WTC11 (cell line): Measurements from ENCODE around the gene ZCCHC8. TPM values are rescaled to one million over a fixed set of nuclear protein-coding genes. Genes with fewer than 3 reads are reported as not detected.

Source experiments
- ATAC-seq: fragments of 200-7000 bp; cut with Tn5 transposase; 2 replicates; pipeline ENCODE4 v1.10.0; 2021; ENCODE audit warnings: mild to moderate bottlenecking, moderate library complexity
- Bru-seq: library from RNA; stranded (reverse); fragments of 400-500 nt; gene quantifications from one replicate; lab custom pipeline; 2021; lab: Mats Ljungman, UMichigan
- CTCF ChIA-PET: fragments of 300-600 bp; sonication (Branson Sonifier 250); formaldehyde crosslinking; loops from one replicate; lab custom pipeline; 2021; ENCODE audit warnings: antibody characterized with exemption; lab: Charles Lee
- POLR2A ChIA-PET: fragments of 350-600 bp; sonication (Branson Sonifier 250); formaldehyde crosslinking; loops from one replicate; lab custom pipeline; 2021; ENCODE audit warnings: antibody characterized with exemption; lab: Charles Lee
- DNase-seq: peaks from one replicate; pipeline ENCODE4 v3.0.0; 2021; ENCODE audit warnings: low spot score
- H3K27ac Mint-ChIP-seq: 2 replicates; pipeline ENCODE4 v1.8.0; 2021; ENCODE audit warnings: mixed read lengths
- H3K27me3 Mint-ChIP-seq: 2 replicates; pipeline ENCODE4 v1.8.0; 2021; ENCODE audit warnings: low read depth, mild to moderate bottlenecking, moderate library complexity, mixed read lengths
- H3K36me3 Mint-ChIP-seq: 2 replicates; pipeline ENCODE4 v1.8.0; 2021; ENCODE audit warnings: mixed read lengths
- H3K4me1 Mint-ChIP-seq: 2 replicates; pipeline ENCODE4 v1.8.0; 2022; ENCODE audit warnings: mixed read lengths
- H3K4me3 Mint-ChIP-seq: 2 replicates; pipeline ENCODE4 v1.8.0; 2021; ENCODE audit warnings: mild to moderate bottlenecking, moderate library complexity, mixed read lengths
- H3K9me3 Mint-ChIP-seq: 2 replicates; pipeline ENCODE4 v1.8.0; 2021; ENCODE audit warnings: mixed read lengths
- ATF1 ChIP-seq: sonication (generic); formaldehyde crosslinking; IDR thresholded peaks from 2 replicates; pipeline ENCODE4 v1.8.1; 2023; ENCODE audit warnings: mild to moderate bottlenecking, moderate library complexity, missing genetic modification reagents
- CREM ChIP-seq: sonication (generic); formaldehyde crosslinking; IDR thresholded peaks from 2 replicates; pipeline ENCODE4 v1.8.1; 2022; ENCODE audit warnings: mild to moderate bottlenecking, missing genetic modification reagents, moderate library complexity
- FOXK1 ChIP-seq: sonication (generic); formaldehyde crosslinking; IDR thresholded peaks from 2 replicates; pipeline ENCODE4 v1.8.0; 2022; ENCODE audit warnings: mild to moderate bottlenecking, moderate library complexity, missing genetic modification reagents
- GABPB1 ChIP-seq: sonication (generic); formaldehyde crosslinking; IDR thresholded peaks from 2 replicates; pipeline ENCODE4 v1.8.1; 2023; ENCODE audit warnings: mild to moderate bottlenecking, missing genetic modification reagents
- GTF2I ChIP-seq: fragments of 250-450 bp; sonication (Bioruptor Pico); conservative IDR thresholded peaks from 2 replicates; pipeline ENCODE4 v1.4.0; 2021; ENCODE audit warnings: mild to moderate bottlenecking
- IRF2 ChIP-seq: sonication (generic); formaldehyde crosslinking; IDR thresholded peaks from 2 replicates; pipeline ENCODE4 v1.8.0; 2022; ENCODE audit warnings: low read depth, missing genetic modification reagents, borderline replicate concordance
- JUN ChIP-seq: sonication (generic); formaldehyde crosslinking; IDR thresholded peaks from 2 replicates; pipeline ENCODE4 v1.8.0; 2023; ENCODE audit warnings: mild to moderate bottlenecking, missing genetic modification reagents
- KAT7 ChIP-seq: sonication (generic); formaldehyde crosslinking; IDR thresholded peaks from 2 replicates; pipeline ENCODE4 v1.8.1; 2023; ENCODE audit warnings: missing genetic modification reagents, mild to moderate bottlenecking, borderline replicate concordance
- NFYB ChIP-seq: sonication (generic); formaldehyde crosslinking; conservative IDR thresholded peaks from 2 replicates; pipeline ENCODE4 v1.8.0; 2022; ENCODE audit warnings: low read depth, missing genetic modification reagents
- NR2C2 ChIP-seq: sonication (generic); formaldehyde crosslinking; IDR thresholded peaks from 2 replicates; pipeline ENCODE4 v1.8.0; 2022; ENCODE audit warnings: mild to moderate bottlenecking, missing genetic modification reagents
- RELA ChIP-seq: sonication (generic); formaldehyde crosslinking; IDR thresholded peaks from 2 replicates; pipeline ENCODE4 v1.8.1; 2022; ENCODE audit warnings: missing genetic modification reagents, mild to moderate bottlenecking, borderline replicate concordance
- SP1 ChIP-seq: sonication (generic); formaldehyde crosslinking; conservative IDR thresholded peaks from 2 replicates; pipeline ENCODE4 v1.8.1; 2022; ENCODE audit warnings: missing genetic modification reagents
- TEAD4 ChIP-seq: sonication (generic); formaldehyde crosslinking; IDR thresholded peaks from 2 replicates; pipeline ENCODE4 v1.8.0; 2022; ENCODE audit warnings: mild to moderate bottlenecking, missing genetic modification reagents
- ZBTB21 ChIP-seq: sonication (generic); formaldehyde crosslinking; IDR thresholded peaks from 2 replicates; pipeline ENCODE4 v1.8.1; 2023; ENCODE audit warnings: mild to moderate bottlenecking, missing genetic modification reagents, borderline replicate concordance
- ZNF121 ChIP-seq: sonication (generic); formaldehyde crosslinking; IDR thresholded peaks from 2 replicates; pipeline ENCODE4 v1.8.0; 2023; ENCODE audit warnings: missing genetic modification reagents
- ZNF317 ChIP-seq: sonication (generic); formaldehyde crosslinking; IDR thresholded peaks from 2 replicates; pipeline ENCODE4 v1.8.1; 2023; ENCODE audit warnings: low read depth, mild to moderate bottlenecking, moderate library complexity, missing genetic modification reagents, borderline replicate concordance
- long read RNA-seq, 3 experiments: library from RNA in 1 of 3; library from capped mRNA in 1 of 3; library from polyadenylated mRNA in 1 of 3; unstranded in 2 of 3; stranded (forward) in 1 of 3; transcript quantifications; one replicate each; pipeline ENCODE4 v2.0.0, GENCODE V29; 2021
- total RNA-seq: library from RNA; stranded (reverse); gene quantifications from 3 replicates; pipeline ENCODE4 v1.2.3, GENCODE V29; 2021
- TF ChIP-seq, protein P1 (sequence below): sonication (generic); formaldehyde crosslinking; IDR thresholded peaks from 2 replicates; pipeline ENCODE4 v1.8.0; 2022; ENCODE audit warnings: mild to moderate bottlenecking, missing genetic modification reagents
- TF ChIP-seq, protein P2 (sequence below): sonication (generic); formaldehyde crosslinking; IDR thresholded peaks from 2 replicates; pipeline ENCODE4 v1.8.1; 2022; ENCODE audit warnings: low read depth, missing genetic modification reagents, borderline replicate concordance
- TF ChIP-seq, protein P3 (sequence below): fragments of 250-450 bp; sonication (Bioruptor Pico); IDR thresholded peaks from 2 replicates; pipeline ENCODE4 v1.9.0; 2021; ENCODE audit warnings: mild to moderate bottlenecking
- TF ChIP-seq, protein P4 (sequence below): fragments of 250-450 bp; sonication (Bioruptor Pico); IDR thresholded peaks from 2 replicates; pipeline ENCODE4 v1.8.0; 2021; ENCODE audit warnings: mild to moderate bottlenecking
- TF ChIP-seq, protein P5 (sequence below): sonication (generic); formaldehyde crosslinking; IDR thresholded peaks from 2 replicates; pipeline ENCODE4 v1.8.0; 2022; ENCODE audit warnings: mild to moderate bottlenecking, missing genetic modification reagents
- TF ChIP-seq, protein P6 (sequence below): sonication (generic); formaldehyde crosslinking; conservative IDR thresholded peaks from 2 replicates; pipeline ENCODE4 v1.8.1; 2023; ENCODE audit warnings: mild to moderate bottlenecking, low read depth, missing genetic modification reagents, moderate library complexity
- TF ChIP-seq, protein P7 (sequence below): sonication (generic); formaldehyde crosslinking; IDR thresholded peaks from 2 replicates; pipeline ENCODE4 v1.8.1; 2023; ENCODE audit warnings: mild to moderate bottlenecking, moderate library complexity, missing genetic modification reagents

Gene ZCCHC8
- 24.3 to 28.4 TPM (median 25.7 TPM) in 3 replicates for total RNA-seq
- percentile 80 among the genes with signal in this experiment for Bru-seq, nascent RNA
- long read RNA-seq, experiment 1, transcript ZCCHC8-210 (14 exons, 2,955 nt) = major isoform, 52 of 73 reads
- long read RNA-seq, experiment 1, partial matches to known transcripts = 8 of 73 reads
- long read RNA-seq, experiment 1, other reads (novel, unspliced or antisense) = 11 of 73 reads
- long read RNA-seq, experiment 2, transcript ZCCHC8-210 (14 exons, 2,955 nt) = major isoform, 11 of 29 reads
- long read RNA-seq, experiment 2, partial matches to known transcripts = 7 of 29 reads
- long read RNA-seq, experiment 2, other reads (novel, unspliced or antisense) = 9 of 29 reads
- long read RNA-seq, experiment 3, transcript ZCCHC8-210 (14 exons, 2,955 nt) = major isoform, 10 of 14 reads
- long read RNA-seq, experiment 3, partial matches to known transcripts = 3 of 14 reads
- long read RNA-seq, experiment 3, other reads (novel, unspliced or antisense) = 1 of 14 reads

DNA sequence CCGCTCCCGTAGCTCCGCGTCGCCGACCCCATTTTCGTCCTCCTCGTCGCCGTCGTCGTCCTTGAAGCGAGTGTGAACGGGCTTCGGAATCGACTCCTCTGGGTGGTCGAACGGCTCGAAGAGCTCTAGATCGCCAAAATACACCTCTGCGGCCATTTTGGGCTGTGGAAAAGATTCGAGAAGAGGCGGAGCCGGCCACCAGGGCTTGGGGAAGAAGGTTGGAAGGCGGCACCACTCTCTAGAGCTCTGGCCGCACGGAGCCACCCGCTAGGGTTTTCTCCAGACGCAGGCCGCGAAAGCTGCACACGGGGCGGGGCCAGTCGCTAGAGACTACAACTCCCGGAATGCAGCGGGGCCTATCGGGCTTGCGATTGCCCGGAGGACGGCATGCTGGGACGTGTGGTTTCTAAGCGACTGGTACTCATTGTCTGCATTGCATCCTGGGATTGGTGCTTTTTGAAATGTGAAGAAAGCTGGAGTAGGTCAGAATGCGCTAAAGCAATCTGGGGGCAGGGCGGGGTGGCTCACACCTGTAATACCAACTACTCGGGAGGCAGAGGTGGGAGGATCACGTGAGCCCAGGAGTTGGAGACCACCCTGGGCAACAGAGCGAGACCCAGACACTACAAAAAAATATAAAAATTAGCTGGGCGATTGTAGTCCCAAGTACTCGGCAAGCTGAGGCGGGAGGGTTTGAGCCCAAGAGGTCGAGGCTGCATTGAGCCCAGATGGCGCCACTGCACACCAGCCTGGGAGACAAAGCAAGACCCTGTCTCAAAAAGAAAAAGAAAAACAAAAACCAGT is at the start of gene ZCCHC8:
TSS of gene ZCCHC8 (minus strand) at position 248 of the 804 bp plus-strand sequence. CDS start at position 156, 92 bp downstream.
- H3K27ac Mint-ChIP-seq = peak within 1 kb of the TSS; percentile 99
- DNase-seq (peak; percentile 98), ATAC-seq (peak; percentile 94)
- ChIA-PET CTCF (interaction anchor here (0.6 to 2.1 kb wide), 4 partner anchors 29 to 268 kb away, joined by 3 to 18 read pairs (median 6); no protein-coding TSS in a partner anchor), POLR2A (interaction anchor here (0.5 to 2.4 kb wide), 18 partner anchors 10 to 1083 kb away, joined by 3 to 46 read pairs (median 4); partner anchors contain the start of genes CLIP1, DIABLO, KNTC1 and MPHOSPH9)
- no peaks in the 10 kb centered on the region for H3K27me3 Mint-ChIP-seq
- H3K4me3 Mint-ChIP-seq = peak within 1 kb of the TSS; percentile 88
- H3K9me3 Mint-ChIP-seq = no peaks in the 10 kb centered on the region
- peaks cover 23% of the 10 kb centered on the region for H3K36me3 Mint-ChIP-seq
- peaks cover 20% of the 10 kb centered on the region for H3K4me1 Mint-ChIP-seq
- TF ChIP-seq, protein P1, sequence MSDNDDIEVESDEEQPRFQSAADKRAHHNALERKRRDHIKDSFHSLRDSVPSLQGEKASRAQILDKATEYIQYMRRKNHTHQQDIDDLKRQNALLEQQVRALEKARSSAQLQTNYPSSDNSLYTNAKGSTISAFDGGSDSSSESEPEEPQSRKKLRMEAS (CRISPR knock-in tag) = no peak; the same call in 1 of the 2 replicates
- TF ChIP-seq ZNF317 (CRISPR knock-in tag) (0 out of 2 replicates have a peak, but pooled peaks have one; percentile 39), SP1 (CRISPR knock-in tag) (peak; percentile 89), FOXK1 (CRISPR knock-in tag) (no peak), CREM (CRISPR knock-in tag) (peak; percentile 53; the same call in 1 of the 2 replicates), TEAD4 (CRISPR knock-in tag) (peak; percentile 64; the same call in 1 of the 2 replicates), IRF2 (CRISPR knock-in tag) (no peak), GABPB1 (CRISPR knock-in tag) (peak; percentile 83), GTF2I (CRISPR knock-in tag) (peak; percentile 55; the same call in 1 of the 2 replicates), NFYB (CRISPR knock-in tag) (no peak), ZBTB21 (peak; percentile 61; the same call in 1 of the 2 replicates), KAT7 (CRISPR knock-in tag) (0 out of 2 replicates have a peak, but pooled peaks have one; percentile 10), ATF1 (0 out of 2 replicates have a peak, but pooled peaks have one; percentile 34), NR2C2 (CRISPR knock-in tag) (no peak), ZNF121 (CRISPR knock-in tag) (peak; percentile 93), RELA (0 out of 2 replicates have a peak, but pooled peaks have one; percentile 59), JUN (CRISPR knock-in tag) (no peak)
- TF ChIP-seq, protein P2, sequence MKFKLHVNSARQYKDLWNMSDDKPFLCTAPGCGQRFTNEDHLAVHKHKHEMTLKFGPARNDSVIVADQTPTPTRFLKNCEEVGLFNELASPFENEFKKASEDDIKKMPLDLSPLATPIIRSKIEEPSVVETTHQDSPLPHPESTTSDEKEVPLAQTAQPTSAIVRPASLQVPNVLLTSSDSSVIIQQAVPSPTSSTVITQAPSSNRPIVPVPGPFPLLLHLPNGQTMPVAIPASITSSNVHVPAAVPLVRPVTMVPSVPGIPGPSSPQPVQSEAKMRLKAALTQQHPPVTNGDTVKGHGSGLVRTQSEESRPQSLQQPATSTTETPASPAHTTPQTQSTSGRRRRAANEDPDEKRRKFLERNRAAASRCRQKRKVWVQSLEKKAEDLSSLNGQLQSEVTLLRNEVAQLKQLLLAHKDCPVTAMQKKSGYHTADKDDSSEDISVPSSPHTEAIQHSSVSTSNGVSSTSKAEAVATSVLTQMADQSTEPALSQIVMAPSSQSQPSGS = no peak
- TF ChIP-seq, protein P3, sequence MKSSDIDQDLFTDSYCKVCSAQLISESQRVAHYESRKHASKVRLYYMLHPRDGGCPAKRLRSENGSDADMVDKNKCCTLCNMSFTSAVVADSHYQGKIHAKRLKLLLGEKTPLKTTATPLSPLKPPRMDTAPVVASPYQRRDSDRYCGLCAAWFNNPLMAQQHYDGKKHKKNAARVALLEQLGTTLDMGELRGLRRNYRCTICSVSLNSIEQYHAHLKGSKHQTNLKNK (CRISPR knock-in tag) = no peak
- TF ChIP-seq, protein P4, sequence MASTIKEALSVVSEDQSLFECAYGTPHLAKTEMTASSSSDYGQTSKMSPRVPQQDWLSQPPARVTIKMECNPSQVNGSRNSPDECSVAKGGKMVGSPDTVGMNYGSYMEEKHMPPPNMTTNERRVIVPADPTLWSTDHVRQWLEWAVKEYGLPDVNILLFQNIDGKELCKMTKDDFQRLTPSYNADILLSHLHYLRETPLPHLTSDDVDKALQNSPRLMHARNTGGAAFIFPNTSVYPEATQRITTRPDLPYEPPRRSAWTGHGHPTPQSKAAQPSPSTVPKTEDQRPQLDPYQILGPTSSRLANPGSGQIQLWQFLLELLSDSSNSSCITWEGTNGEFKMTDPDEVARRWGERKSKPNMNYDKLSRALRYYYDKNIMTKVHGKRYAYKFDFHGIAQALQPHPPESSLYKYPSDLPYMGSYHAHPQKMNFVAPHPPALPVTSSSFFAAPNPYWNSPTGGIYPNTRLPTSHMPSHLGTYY (CRISPR knock-in tag) = no peak
- TF ChIP-seq, protein P5, sequence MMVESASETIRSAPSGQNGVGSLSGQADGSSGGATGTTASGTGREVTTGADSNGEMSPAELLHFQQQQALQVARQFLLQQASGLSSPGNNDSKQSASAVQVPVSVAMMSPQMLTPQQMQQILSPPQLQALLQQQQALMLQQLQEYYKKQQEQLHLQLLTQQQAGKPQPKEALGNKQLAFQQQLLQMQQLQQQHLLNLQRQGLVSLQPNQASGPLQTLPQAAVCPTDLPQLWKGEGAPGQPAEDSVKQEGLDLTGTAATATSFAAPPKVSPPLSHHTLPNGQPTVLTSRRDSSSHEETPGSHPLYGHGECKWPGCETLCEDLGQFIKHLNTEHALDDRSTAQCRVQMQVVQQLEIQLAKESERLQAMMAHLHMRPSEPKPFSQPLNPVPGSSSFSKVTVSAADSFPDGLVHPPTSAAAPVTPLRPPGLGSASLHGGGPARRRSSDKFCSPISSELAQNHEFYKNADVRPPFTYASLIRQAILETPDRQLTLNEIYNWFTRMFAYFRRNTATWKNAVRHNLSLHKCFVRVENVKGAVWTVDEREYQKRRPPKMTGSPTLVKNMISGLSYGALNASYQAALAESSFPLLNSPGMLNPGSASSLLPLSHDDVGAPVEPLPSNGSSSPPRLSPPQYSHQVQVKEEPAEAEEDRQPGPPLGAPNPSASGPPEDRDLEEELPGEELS (CRISPR knock-in tag) = no peak; the same call in 1 of the 2 replicates
- TF ChIP-seq, protein P6, sequence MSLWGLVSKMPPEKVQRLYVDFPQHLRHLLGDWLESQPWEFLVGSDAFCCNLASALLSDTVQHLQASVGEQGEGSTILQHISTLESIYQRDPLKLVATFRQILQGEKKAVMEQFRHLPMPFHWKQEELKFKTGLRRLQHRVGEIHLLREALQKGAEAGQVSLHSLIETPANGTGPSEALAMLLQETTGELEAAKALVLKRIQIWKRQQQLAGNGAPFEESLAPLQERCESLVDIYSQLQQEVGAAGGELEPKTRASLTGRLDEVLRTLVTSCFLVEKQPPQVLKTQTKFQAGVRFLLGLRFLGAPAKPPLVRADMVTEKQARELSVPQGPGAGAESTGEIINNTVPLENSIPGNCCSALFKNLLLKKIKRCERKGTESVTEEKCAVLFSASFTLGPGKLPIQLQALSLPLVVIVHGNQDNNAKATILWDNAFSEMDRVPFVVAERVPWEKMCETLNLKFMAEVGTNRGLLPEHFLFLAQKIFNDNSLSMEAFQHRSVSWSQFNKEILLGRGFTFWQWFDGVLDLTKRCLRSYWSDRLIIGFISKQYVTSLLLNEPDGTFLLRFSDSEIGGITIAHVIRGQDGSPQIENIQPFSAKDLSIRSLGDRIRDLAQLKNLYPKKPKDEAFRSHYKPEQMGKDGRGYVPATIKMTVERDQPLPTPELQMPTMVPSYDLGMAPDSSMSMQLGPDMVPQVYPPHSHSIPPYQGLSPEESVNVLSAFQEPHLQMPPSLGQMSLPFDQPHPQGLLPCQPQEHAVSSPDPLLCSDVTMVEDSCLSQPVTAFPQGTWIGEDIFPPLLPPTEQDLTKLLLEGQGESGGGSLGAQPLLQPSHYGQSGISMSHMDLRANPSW (CRISPR knock-in tag) = no peak
- TF ChIP-seq, protein P7, sequence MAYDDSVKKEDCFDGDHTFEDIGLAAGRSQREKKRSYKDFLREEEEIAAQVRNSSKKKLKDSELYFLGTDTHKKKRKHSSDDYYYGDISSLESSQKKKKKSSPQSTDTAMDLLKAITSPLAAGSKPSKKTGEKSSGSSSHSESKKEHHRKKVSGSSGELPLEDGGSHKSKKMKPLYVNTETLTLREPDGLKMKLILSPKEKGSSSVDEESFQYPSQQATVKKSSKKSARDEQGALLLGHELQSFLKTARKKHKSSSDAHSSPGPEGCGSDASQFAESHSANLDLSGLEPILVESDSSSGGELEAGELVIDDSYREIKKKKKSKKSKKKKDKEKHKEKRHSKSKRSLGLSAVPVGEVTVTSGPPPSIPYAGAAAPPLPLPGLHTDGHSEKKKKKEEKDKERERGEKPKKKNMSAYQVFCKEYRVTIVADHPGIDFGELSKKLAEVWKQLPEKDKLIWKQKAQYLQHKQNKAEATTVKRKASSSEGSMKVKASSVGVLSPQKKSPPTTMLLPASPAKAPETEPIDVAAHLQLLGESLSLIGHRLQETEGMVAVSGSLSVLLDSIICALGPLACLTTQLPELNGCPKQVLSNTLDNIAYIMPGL = peak; percentile 41; the same call in 1 of the 2 replicates
